B cell (primary cell): ENCODE data around the gene CASS4. TPM values are rescaled to one million over a fixed set of nuclear protein-coding genes. Genes with fewer than 3 reads are reported as not detected.

Source experiments
- ATAC-seq: fragments of 200-7000 bp; cut with Tn5 transposase; one replicate; pipeline ENCODE4 v1.10.0; 2021; ENCODE audit warnings: low read depth, mild to moderate bottlenecking, moderate number of reproducible peaks, moderate library complexity
- CTCF ChIA-PET: fragments of 350-600 bp; sonication (Branson Sonifier 250); formaldehyde crosslinking; loops from one replicate; lab custom pipeline; 2021; ENCODE audit warnings: antibody characterized with exemption, inconsistent platforms; lab: Charles Lee
- POLR2A ChIA-PET: fragments of 350-600 bp; sonication (Branson Sonifier 250); formaldehyde crosslinking; loops from one replicate; lab custom pipeline; 2021; ENCODE audit warnings: antibody characterized with exemption; lab: Charles Lee
- DNase-seq: peaks from one replicate; pipeline ENCODE4 v3.0.0; 2013
- H2AFZ ChIP-seq: 2 replicates; pipeline ENCODE4 v1.6.1; 2012; ENCODE audit warnings: mild to moderate bottlenecking, low read depth, low read length; ENCODE audit not compliant: insufficient read depth, poor library complexity, severe bottlenecking
- H3K27ac ChIP-seq, 2 donors: 1 replicate in 1 of 2; 2 replicates in 1 of 2; pipeline ENCODE4 v1.5.1; 2012 to 2013; ENCODE audit warnings: low read length in 2 of 2, mild to moderate bottlenecking in 2 of 2, moderate library complexity in 1 of 2
- H3K27me3 ChIP-seq, 4 experiments: fragments of 200-600 bp in 1 of 4; sonication (generic) in 1 of 4; replicated peaks in 1 of 4; 1 replicate in 2 of 4; 2 replicates in 2 of 4; pipeline versions ENCODE4 v1.6.1 to v1.7.0; 2013 to 2016; ENCODE audit warnings: low read length in 3 of 4, mild to moderate bottlenecking in 2 of 4, mixed read lengths in 1 of 4, moderate library complexity in 1 of 4; ENCODE audit not compliant: insufficient read depth in 4 of 4, control insufficient read depth in 3 of 4; ENCODE audit errors: control extremely low read depth in 1 of 4
- H3K36me3 ChIP-seq, 2 experiments: replicated peaks in 1 of 2; 1 replicate in 1 of 2; 2 replicates in 1 of 2; pipeline versions ENCODE4 v1.6.1 to v1.7.1; 2013; ENCODE audit warnings: low read length in 1 of 2; ENCODE audit not compliant: insufficient read depth in 2 of 2, control insufficient read depth in 1 of 2; ENCODE audit errors: control extremely low read depth in 1 of 2, extremely low read depth in 1 of 2
- H3K4me1 ChIP-seq, 2 donors: fragments of 200-600 bp in 1 of 2; sonication (generic) in 1 of 2; 1 replicate in 1 of 2; 2 replicates in 1 of 2; pipeline versions ENCODE4 v1.5.1 to v1.6.1; 2013 to 2017; ENCODE audit warnings: low read length in 2 of 2; ENCODE audit not compliant: control insufficient read depth in 2 of 2, insufficient read depth in 2 of 2
- H3K4me2 ChIP-seq: replicated peaks from 2 replicates; pipeline ENCODE3; 2012; ENCODE audit warnings: mild to moderate bottlenecking, low read depth, low read length; ENCODE audit not compliant: poor library complexity, severe bottlenecking
- H3K4me3 ChIP-seq, 5 experiments: fragments of 200-600 bp in 1 of 5; sonication (generic) in 1 of 5; 1 replicate in 3 of 5; 2 replicates in 2 of 5; pipeline versions ENCODE4 v1.5.1 to v1.7.0; 2011 to 2016; ENCODE audit warnings: low read length in 4 of 5, mild to moderate bottlenecking in 4 of 5, low read depth in 2 of 5, control low read depth in 1 of 5, moderate library complexity in 1 of 5; ENCODE audit not compliant: insufficient read depth in 1 of 5; ENCODE audit errors: control extremely low read depth in 1 of 5, extremely low read depth in 1 of 5
- H3K79me2 ChIP-seq: fragments of 200-600 bp; sonication (generic); one replicate; pipeline ENCODE4 v1.6.0; 2016; ENCODE audit warnings: low read length; ENCODE audit not compliant: control insufficient read depth, insufficient read depth
- H3K9ac ChIP-seq: fragments of 200-600 bp; sonication (generic); 2 replicates; pipeline ENCODE4 v1.6.1; 2017; ENCODE audit warnings: mild to moderate bottlenecking, low read length, moderate library complexity
- H3K9me3 ChIP-seq, 3 donors: one replicate each; pipeline versions ENCODE4 v1.6.1 to v1.7.1; 2013; ENCODE audit warnings: low read length in 2 of 3; ENCODE audit not compliant: control insufficient read depth in 2 of 3, insufficient read depth in 1 of 3; ENCODE audit errors: control extremely low read depth in 1 of 3
- H4K20me1 ChIP-seq: 2 replicates; pipeline ENCODE4 v1.6.0; 2012; ENCODE audit warnings: mild to moderate bottlenecking, low read length; ENCODE audit not compliant: insufficient read depth, control insufficient read depth, poor library complexity, severe bottlenecking
- H3K27ac Mint-ChIP-seq: one replicate; pipeline ENCODE4 v1.8.0; 2021; ENCODE audit warnings: mixed read lengths
- H3K27me3 Mint-ChIP-seq: one replicate; pipeline ENCODE4 v1.8.0; 2021; ENCODE audit warnings: mixed read lengths
- H3K4me1 Mint-ChIP-seq: one replicate; pipeline ENCODE4 v1.8.0; 2021; ENCODE audit warnings: mixed read lengths
- H3K4me3 Mint-ChIP-seq: one replicate; pipeline ENCODE4 v1.8.0; 2021; ENCODE audit warnings: mixed read lengths
- H3K9me3 Mint-ChIP-seq: one replicate; pipeline ENCODE4 v1.8.0; 2022; ENCODE audit warnings: mixed read lengths; ENCODE audit not compliant: insufficient read depth
- EZH2 ChIP-seq: IDR thresholded peaks from 2 replicates; pipeline ENCODE4 v1.6.1; 2012; ENCODE audit warnings: borderline replicate concordance, low read depth, mild to moderate bottlenecking, moderate library complexity, low read length; ENCODE audit not compliant: insufficient read depth, poor library complexity, severe bottlenecking
- WGBS: methylation state at CpG from one replicate; pipeline ENCODE4 v1.1.5; 2013; ENCODE audit warnings: missing lambda C conversion rate; ENCODE audit not compliant: insufficient coverage; 5-methylcytosine and 5-hydroxymethylcytosine counted together
- intact Hi-C: fragments of 100-400 bp; cut with micrococcal nuclease; formaldehyde crosslinking; loops from one replicate; pipeline ENCODE4 v1.10.0; 2022
- polyA plus RNA-seq: library from polyadenylated mRNA; depleted of rRNA; stranded (reverse); fragments of >200 nt; gene quantifications from 2 replicates; pipeline ENCODE4 v1.2.3, GENCODE V29; 2012
- total RNA-seq, 2 donors: library from RNA; stranded (reverse); fragments of 120-200 nt in 1 of 2; gene quantifications; 1 replicate in 1 of 2; 2 replicates in 1 of 2; pipeline versions ENCODE4 v1.2.3 to v1.2.4, GENCODE V29; 2013 to 2022
- TF ChIP-seq, protein P1 (sequence below): fragments of 200-600 bp; IDR thresholded peaks from one replicate; pipeline ENCODE4 v1.8.0; 2022; ENCODE audit warnings: antibody characterized with exemption, mild to moderate bottlenecking

CASS4 gene
- total and polyA plus RNA-seq, 2 donors (not counting 1 experiment from before 2014, with no cell fraction given), result 0.42 to 0.45 TPM

GRCh38 chr20:56440346-56441007 lies 28.4 kb downstream of the CASS4 start:
- 30% methylated on average over 4 of the region's 4 CpGs for WGBS
- Histone ChIP-seq H3K4me3 (no peak overlapping the region), H3K27me3 (no peaks in the 10 kb centered on the region), H3K4me1 (peaks cover 12 to 17% of the 10 kb centered on the region in 2 donors), H4K20me1 (no peaks in the 10 kb centered on the region), H3K4me2 (peak overlapping the region; percentile 10), H3K79me2 (no peaks in the 10 kb centered on the region), H2AFZ (no peak overlapping the region), H3K9me3 (peaks cover 0 to 3% (median 0%) of the 10 kb centered on the region in 3 donors), H3K36me3 (no peaks in the 10 kb centered on the region), H3K27ac (no peak overlapping the region), H3K9ac (no peak overlapping the region)
- Mint-ChIP-seq H3K9me3 (no peaks in the 10 kb centered on the region), H3K4me1 (peaks cover 19% of the 10 kb centered on the region), H3K27me3 (no peaks in the 10 kb centered on the region), H3K4me3 (no peak overlapping the region), H3K27ac (no peak overlapping the region)
- intact Hi-C loops, result no loop called here
- TF ChIP-seq, protein P1, sequence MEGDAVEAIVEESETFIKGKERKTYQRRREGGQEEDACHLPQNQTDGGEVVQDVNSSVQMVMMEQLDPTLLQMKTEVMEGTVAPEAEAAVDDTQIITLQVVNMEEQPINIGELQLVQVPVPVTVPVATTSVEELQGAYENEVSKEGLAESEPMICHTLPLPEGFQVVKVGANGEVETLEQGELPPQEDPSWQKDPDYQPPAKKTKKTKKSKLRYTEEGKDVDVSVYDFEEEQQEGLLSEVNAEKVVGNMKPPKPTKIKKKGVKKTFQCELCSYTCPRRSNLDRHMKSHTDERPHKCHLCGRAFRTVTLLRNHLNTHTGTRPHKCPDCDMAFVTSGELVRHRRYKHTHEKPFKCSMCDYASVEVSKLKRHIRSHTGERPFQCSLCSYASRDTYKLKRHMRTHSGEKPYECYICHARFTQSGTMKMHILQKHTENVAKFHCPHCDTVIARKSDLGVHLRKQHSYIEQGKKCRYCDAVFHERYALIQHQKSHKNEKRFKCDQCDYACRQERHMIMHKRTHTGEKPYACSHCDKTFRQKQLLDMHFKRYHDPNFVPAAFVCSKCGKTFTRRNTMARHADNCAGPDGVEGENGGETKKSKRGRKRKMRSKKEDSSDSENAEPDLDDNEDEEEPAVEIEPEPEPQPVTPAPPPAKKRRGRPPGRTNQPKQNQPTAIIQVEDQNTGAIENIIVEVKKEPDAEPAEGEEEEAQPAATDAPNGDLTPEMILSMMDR, result no peak
- TF ChIP-seq EZH2, result no peak
- POLR2A ChIA-PET, result no interaction called here
- CTCF ChIA-PET, result no interaction called here
- peak; percentile 35 for DNase-seq
- peak; percentile 33 for ATAC-seq
